ENCODE data around the gene MRPS10. TPM values are rescaled to one million over a fixed set of nuclear protein-coding genes. Genes with fewer than 3 reads are reported as not detected.
"Not testable (repeated sequence)": the region's sequence is repeated elsewhere in the genome, so short reads cannot be mapped to it uniquely, and the experiment has no call there.

MRPS10 gene
- polyA plus RNA-seq, 3 donors, result 29.8 to 33.2 (median 32.1) TPM

DNA sequence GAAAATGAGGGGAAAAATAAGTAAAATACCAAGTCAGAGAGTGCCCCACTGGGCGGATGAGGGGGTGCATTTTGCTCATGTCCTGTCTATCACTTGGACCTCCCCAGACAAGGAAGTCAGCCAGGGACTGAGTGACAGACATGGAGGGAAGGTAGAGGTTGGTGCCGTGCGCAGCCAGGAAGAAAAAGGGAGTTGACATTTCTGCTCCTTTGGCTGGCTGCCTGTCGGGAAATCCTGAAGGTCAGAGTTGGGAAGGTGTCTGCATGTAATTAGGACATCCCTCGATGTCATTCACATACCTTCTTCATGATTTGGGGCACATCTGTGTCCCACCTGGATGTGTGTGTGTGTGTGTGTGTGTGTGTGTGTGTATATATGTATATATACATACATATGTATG is 35.6 kb downstream of the MRPS10 start:
- DNase-seq (ENCODE audit: low read depth in 3 of 3, low spot score in 2 of 3), result no peak

DNA sequence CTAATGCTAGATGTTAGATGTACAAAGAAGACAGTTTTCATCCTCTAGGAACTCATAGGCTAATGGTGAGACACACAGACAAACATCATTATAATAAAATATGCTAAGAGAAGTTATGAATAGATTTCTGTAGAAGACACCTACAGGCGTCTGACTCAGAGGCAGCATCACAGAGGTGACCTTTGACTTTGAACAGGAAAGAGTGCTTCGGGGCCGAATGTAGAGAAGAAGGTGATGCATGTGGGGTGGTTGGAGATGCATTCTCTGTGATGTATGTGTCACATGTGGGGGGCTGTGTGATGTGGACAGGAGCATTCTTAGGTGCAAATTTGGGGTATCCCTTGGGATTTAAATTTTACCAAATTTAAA is 37.7 kb downstream of the MRPS10 start:
- DNase-seq (ENCODE audit: low read depth in 3 of 3, low spot score in 2 of 3), result no peak

DNA sequence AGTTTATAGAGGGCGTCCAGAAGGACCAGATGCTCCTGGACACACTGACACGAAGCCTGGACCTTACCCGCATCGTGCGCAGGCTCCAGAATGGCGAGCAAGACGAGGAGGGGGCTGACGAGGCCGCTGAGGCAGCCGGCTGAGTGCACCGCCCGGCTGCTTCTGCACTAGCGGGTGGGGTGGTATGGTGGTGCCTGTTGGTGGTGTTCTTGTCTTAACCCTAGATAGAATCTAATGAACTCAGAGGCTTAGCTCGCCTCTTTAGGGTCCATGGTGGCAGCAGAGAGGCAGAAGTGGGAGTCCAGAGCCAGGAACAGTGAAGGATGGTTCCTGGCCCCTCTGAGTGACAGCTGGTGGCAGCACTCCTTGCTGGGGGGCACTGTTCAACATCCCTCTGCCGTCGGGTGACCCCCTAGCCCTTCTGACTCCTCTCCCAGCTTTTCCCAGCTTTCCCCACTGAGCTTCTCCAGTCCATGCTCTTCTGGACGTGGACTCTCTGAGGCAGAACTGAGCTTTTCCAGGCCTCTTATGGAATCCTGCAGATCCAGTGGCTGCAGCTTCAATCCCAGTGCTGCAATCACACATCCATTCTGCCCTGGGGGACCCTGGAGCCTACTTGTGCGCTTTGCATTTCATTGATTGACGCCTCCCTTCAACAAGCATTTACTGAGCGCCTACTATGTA is 38.3 kb downstream of the MRPS10 start:
- DNase-seq (ENCODE audit: low read depth in 3 of 3, low spot score in 2 of 3), result no peak

DNA sequence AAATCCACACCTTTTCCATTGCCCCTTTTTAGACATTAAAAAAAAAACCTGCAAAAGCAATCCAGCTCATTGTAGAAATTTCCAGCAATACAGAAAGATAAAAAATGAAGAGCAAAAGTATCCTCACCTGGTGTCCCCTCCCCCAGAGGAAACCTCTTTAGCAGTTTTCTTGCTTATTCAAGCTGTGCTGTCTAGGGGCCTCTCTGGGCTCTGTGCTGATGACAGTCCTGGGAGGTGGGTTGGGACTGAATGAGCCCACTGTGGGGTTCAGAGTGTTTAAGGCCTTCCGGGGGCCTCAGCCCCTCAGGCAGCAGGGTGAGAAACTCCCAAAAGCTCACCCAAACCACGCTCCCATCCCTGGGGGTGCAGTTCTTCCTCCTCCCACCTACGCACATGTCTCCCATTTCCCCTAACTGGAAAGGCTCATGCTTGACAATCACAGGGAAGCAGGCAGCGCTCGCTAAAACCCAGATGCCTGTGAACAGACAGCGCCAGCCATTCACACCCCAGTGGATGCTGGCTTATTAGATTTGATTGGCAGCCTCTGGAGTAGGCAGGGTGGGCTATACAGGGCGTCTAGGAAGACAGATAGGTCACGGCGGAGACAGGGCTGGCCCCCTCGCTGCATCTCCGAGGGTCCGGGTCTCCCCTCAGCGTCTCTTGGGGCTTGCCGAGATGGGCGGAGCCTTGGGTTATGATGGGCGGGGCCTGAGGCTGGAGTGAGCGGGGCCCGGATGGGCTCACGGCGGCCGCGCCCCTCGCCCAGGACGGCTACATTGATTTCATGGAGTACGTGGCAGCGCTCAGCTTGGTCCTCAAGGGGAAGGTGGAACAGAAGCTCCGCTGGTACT is 39.9 kb downstream of the MRPS10 start:
- no peak for DNase-seq (ENCODE audit: low read depth in 3 of 3, low spot score in 2 of 3)

DNA sequence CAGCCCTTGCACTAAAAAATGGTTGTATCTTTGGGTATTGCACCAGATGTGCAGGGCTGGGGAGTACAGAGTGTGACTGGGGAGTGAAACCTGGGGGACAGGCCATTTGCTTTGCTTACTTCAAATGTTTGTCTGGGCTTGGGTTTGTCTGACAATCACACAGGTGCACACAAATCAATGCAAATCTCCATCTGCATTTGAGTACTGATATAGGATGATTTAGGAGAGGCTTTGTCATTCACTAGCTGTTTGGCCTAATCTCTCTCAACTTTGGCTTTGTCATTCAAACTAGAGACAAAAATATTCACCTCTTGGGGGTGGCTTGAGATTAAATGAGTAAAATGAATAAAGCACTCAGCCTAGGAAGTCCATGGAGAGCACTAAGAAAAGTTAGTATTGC is 40.7 kb downstream of the MRPS10 start:
- no peak for DNase-seq (ENCODE audit: low read depth in 3 of 3, low spot score in 2 of 3)

DNA sequence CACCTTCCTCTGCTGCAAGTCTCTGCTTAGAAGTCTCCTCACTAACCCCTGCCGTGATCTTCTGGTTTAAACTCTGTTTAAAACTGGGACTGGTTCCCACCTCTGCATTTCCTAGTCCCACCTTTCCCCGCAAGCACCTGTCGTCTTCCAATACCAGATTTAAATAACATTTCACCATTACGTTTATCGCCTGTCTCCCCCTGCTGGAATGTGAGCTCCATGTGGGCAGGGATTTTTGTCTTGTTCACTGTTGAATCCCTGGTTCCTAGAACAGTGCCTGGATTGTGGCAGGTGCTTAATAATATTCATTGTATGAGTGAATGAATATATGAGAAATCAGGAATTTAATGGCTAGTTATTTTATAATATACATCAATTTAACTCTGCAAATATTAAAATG is 41.8 kb downstream of the MRPS10 start:
- no peak for DNase-seq (ENCODE audit: low read depth in 3 of 3, low spot score in 2 of 3)

DNA sequence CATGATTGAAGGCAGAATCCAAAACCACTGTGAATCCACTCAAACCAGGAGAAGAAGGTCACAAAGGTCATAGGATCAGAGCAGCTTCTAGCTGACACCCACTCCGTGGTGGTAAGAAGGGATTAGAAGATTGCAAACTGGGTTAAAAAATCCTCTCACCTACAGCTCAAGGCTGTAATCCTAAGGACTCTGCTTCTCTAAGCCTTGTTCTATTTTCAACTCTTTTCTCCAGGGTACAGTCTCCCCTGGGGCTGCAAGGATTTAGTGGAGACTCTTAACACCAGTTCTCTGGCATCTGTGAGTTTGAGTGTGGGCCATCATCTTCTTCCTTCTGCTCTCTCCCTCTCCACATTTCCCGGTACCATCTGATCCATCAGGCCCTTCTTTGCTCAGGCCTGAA is 44.6 kb downstream of the MRPS10 start, which contains the start of gene GUCA1A:
Gene GUCA1A (plus strand): TSS at position 264 of the 400 bp plus-strand sequence. CDS start 250 bp downstream, outside the sequence.
- DNase-seq (ENCODE audit: low read depth in 3 of 3, low spot score in 2 of 3), result no peak

DNA sequence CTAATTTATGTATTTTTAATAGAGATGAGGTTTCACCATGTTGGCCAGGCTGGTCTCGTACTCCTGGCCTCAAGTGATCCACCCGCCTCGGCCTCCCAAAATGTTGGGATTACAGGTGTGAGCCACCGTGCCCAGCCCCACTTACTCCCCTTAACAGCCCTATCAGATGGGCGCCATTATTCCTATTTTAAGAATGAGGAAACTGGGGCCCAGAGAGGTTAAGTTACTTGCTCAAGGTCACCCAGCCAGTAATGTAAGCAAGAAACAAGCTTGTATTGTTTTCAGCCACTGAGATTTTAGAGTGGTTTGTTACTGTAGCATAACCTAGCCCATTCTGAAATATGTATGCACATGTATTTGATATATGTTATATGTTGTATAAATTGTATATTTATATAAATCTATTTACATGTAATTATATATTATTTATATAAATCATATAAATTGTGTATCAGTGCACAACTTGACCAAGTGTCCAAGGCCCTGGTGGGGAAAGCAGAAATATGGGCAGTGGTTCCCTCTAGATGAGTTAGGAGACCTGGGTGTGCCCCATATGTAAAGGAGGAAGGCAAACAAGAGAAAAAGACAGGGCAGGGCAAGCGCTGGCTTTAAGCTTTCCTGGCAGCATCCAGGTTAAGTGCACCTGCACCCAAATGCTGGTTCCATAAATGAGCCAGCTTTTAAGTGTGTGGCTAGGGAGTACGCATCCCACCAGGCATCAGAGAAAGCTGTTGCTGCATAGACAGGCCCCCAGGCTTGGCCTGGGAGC is 45.7 kb downstream of the MRPS10 start:
- DNase-seq (ENCODE audit: low read depth in 3 of 3, low spot score in 2 of 3), result no peak

DNA sequence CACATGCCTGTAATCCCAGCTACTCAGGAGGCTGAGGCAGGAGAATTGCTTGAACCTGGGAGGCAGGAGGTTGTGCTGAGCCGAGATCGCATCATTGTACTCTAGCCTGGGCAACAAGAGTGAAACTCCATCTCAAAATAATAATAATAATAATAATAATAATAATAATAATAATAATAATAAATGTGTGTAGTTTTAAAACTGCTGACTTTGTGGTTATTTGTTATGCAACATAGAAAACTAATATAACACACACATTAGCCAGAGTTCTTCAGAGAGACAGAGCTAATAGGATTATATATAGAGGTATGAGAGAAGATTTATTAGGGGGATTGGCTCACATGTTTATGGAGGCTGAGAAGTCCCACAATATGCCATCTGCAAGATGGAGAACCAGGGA is 47.9 kb downstream of the MRPS10 start:
- not testable (repeated sequence) for DNase-seq (ENCODE audit: low read depth in 3 of 3, low spot score in 2 of 3)

DNA sequence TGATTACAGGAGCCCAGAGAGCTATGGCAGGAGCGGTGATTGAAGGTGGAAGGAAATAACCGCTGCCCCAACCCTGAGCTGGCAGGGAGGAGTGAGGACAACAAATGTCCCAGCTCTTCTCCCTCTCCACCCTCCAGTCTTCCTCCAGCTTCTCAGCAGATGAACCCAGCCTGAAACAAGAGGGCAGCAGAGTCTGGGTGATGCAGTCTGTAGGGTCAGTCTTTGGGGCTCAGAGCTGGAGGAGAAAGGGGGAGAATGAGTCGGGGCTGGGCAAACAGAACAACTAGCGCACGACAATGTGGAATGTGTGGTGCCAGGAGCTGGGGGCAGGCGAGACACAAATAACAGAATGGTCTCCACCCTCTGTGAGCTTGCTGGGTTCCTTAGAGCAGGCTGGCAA is 49.0 kb downstream of the MRPS10 start:
- no peak for DNase-seq (ENCODE audit: low read depth in 3 of 3, low spot score in 2 of 3)

DNA sequence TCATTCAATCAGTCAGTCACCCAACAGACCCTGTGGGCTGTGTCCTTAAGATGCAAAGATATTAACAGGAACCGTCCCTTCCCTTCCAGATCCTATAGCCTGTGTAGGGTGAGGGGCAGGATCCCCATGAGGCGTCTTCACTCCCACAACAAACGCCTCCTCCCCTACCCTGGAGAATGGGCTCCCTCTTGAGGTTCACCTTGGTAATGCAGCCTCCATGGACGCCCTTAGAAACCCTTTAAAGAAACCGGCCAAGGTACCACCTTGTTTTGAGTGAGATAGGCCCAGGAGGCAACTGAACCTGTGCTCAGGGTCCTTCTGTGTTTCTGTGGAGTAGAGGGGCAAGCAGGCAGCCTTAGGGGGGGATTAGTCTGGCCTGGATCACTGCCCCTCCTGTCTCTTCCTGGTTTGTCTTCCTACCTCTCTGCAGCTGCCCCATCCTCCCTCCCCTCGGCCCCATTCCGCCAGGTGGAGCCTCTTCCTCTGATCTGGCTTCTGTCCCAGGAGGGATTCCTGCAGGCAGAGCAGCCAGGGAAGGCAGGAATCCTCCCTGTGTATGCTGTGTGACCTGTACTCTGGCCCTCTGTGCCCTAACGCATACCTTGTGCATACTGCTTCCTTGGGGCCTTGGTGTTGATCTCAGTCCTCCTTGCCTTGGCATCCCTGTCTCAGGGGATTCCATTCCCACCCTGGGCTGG is 51.1 kb downstream of the MRPS10 start:
- peak in 2 of 3 donors; percentile 59 to 61 for DNase-seq (ENCODE audit: low read depth in 3 of 3, low spot score in 2 of 3)

DNA sequence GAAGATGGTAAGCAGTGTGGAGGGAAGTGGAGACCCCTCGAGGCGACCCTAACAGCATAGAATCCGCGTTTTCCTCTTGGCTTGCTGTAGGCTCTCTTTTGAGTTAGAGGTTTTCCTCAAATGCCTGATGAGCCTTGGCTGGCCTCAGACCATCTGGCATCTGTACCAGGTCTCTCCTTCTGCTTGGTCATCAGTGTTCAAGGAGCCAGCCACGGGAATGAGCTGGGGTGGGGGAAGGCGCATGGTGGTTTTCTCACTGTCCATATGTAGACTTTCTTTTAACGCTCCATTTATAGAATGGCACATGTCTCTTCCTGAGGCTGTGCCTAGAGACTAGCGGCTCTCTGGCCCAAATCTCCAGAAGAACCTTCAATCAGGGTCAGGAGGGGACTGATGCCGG is 52.6 kb downstream of the MRPS10 start:
- no peak for DNase-seq (ENCODE audit: low read depth in 3 of 3, low spot score in 2 of 3)

DNA sequence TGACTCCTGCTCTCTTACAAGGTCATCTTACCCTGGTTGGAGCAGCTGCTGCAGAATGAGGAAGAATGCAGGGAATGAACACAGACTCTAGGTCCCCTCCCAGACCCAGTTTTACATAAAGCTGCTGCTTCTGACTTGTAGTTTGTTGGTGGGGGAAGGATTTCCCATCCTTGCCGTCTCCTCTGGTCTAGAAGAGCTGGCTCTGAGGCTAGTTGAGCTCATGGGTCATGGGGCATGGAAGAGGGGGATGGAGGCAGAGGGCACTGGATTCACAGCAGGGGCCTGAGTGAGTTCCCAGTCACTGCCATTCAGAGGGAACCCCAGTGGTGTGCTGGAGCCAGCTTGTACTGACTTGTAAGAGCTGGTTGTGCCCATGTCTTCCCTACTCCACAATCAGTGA is 53.7 kb downstream of the MRPS10 start:
- DNase-seq (ENCODE audit: low read depth in 3 of 3, low spot score in 2 of 3), result peak in 1 of 3 donors; percentile 32

DNA sequence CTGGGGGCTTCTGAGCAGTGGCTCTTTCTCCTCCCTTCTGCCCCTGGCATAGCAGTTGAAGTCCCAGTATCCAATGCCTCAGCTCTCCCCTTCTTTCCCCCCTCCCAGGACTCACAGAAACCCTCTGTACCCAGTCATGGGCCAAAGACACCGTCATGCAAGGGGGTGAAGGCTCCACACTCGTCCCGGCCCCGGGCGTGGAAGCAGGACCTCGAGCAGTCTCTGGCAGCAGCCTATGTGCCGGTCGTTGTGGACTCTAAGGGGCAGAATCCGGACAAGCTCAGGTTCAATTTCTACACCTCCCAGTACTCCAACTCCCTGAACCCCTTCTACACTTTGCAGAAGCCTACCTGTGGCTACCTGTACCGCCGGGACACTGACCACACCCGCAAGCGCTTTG is 54.8 kb downstream of the MRPS10 start:
- no peak for DNase-seq (ENCODE audit: low read depth in 3 of 3, low spot score in 2 of 3)

DNA sequence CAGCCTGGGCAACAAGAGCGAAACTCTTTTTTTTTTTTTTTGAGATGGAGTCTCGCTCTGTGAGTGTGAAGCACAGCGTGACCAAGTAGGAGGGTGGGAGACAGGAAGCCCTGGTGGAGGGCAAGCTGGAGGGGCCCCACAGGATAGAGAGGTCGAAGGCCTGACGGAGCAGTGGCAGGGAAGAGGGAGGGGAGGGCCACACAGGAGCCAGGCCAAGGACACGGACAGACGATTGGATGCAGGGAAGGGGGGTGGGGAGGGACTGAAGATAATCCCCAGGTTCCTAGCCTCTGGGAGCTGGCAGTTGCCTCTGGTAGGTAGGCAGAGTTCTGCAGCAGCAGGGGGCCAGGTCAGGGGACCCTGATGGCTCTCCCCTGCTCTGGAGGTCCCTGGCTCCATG is 55.3 kb downstream of the MRPS10 start:
- DNase-seq (ENCODE audit: low read depth in 3 of 3, low spot score in 2 of 3), result no peak

DNA sequence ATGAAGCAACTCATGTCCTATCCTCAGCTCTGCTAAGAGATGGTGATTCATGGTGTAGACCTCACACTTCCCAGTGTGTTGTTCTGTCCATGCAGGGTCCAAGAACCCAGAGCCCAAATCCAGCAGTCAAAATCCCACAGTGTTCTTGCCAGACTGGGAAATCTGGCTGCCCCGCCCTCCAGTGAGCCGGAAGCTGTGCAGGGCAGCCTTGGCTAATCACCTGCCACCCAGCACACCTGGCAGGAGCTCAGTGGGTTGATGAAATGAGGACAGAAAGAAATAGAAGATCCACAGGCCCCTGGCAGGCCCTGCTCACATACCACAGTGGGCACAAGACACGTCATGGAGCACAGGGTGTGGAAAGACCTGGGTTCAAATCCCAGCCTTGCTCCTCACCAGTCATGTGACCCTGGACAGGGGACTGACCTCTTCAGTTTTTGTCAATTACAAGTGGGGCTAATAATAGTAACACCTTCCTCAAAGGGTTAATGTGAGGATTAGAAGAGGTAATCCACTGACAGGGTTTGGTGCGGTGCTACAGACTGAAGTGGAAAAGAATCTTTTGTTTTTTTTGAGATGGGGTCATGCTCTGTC is 58.1 kb downstream of the MRPS10 start:
- DNase-seq (ENCODE audit: low read depth in 3 of 3, low spot score in 2 of 3), result no peak

DNA sequence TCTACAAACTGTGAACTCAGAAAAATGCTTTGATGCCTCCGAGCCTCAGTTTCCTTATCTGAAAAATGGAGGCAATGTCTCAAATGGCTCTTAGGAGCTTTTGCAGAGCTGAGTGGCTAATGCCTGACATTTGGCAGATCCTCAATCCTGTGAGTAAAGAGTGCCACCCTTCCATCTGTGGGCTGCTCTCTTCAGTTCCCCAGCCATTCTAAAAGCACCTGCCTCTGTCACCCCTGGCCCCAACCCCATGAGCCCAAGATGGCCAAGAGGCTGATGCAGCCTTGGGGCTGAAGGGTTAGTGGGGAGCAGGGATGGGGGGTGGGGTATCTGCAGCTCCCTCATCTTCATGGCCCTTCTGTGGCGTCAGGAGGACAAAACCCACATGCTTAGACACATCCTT is 59.0 kb downstream of the MRPS10 start:
- DNase-seq (ENCODE audit: low read depth in 3 of 3, low spot score in 2 of 3), result no peak

DNA sequence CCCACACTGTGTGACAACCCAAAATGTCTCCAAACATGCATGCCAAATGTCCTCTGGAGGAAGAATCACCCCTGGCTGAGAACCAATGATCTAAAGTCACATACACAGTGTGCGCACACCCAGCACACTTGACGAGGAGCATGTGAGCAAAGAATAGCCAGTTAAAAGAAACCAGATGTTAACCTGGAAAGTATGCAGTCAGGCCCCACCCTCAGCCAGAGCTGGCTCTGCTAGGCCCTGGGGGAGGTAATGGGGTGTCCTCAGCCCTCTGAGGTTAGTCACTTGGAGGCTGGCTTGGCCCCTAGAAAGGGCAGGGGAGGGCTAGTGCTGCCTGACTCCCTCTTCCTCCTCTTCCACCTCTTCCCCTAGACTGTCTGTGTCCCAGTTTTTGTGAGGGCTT is 59.6 kb downstream of the MRPS10 start:
- DNase-seq (ENCODE audit: low read depth in 3 of 3, low spot score in 2 of 3), result no peak
